HFFc6 (cell line): ENCODE measurements around the gene TBC1D5. TPM values are rescaled to one million over a fixed set of nuclear protein-coding genes. Genes with fewer than 3 reads are reported as not detected.
"Not testable (repeated sequence)": the region's sequence is repeated elsewhere in the genome, so short reads cannot be mapped to it uniquely, and the experiment has no call there.

Experiments
- DNase-seq: peaks from one replicate; pipeline ENCODE4 v3.0.0-alpha.2; 2018
- H3K27ac Mint-ChIP-seq: 2 replicates; pipeline ENCODE4 v1.8.0; 2020; ENCODE audit warnings: mild to moderate bottlenecking, mixed read lengths
- H3K27me3 Mint-ChIP-seq: 2 replicates; pipeline ENCODE4 v1.8.0; 2021; ENCODE audit warnings: mild to moderate bottlenecking, moderate library complexity, mixed read lengths; ENCODE audit not compliant: insufficient read depth
- H3K36me3 Mint-ChIP-seq: 2 replicates; pipeline ENCODE4 v1.8.0; 2021; ENCODE audit warnings: low read depth, mixed read lengths
- H3K4me1 Mint-ChIP-seq: 2 replicates; pipeline ENCODE4 v1.8.0; 2020; ENCODE audit warnings: low read depth, mixed read lengths
- H3K4me3 Mint-ChIP-seq: 2 replicates; pipeline ENCODE4 v1.8.0; 2020; ENCODE audit warnings: mild to moderate bottlenecking, moderate library complexity, mixed read lengths
- H3K9me3 Mint-ChIP-seq: 2 replicates; pipeline ENCODE4 v1.8.0; 2020; ENCODE audit warnings: mild to moderate bottlenecking, mixed read lengths
- total RNA-seq, 6 experiments: library from RNA; stranded (reverse); fragmentation: NEBNext Ultra II Directional; extraction: Animal tissue kit (Norgen Biotek cat#: 25700); gene quantifications; 2 replicates in 1 of 6; 3 replicates in 5 of 6; pipeline ENCODE4 v1.2.3, GENCODE V29; 2021
- TF ChIP-seq, protein P1 (sequence below): fragments of 200-600 bp; sonication (generic); IDR thresholded peaks from 2 replicates; pipeline ENCODE4 v1.5.0; 2021; ENCODE audit warnings: antibody characterized with exemption, mild to moderate bottlenecking

Gene TBC1D5
- total RNA-seq, 6 experiments from 2014 or later: 37.2 to 46.0 (median 40.1) TPM

DNA sequence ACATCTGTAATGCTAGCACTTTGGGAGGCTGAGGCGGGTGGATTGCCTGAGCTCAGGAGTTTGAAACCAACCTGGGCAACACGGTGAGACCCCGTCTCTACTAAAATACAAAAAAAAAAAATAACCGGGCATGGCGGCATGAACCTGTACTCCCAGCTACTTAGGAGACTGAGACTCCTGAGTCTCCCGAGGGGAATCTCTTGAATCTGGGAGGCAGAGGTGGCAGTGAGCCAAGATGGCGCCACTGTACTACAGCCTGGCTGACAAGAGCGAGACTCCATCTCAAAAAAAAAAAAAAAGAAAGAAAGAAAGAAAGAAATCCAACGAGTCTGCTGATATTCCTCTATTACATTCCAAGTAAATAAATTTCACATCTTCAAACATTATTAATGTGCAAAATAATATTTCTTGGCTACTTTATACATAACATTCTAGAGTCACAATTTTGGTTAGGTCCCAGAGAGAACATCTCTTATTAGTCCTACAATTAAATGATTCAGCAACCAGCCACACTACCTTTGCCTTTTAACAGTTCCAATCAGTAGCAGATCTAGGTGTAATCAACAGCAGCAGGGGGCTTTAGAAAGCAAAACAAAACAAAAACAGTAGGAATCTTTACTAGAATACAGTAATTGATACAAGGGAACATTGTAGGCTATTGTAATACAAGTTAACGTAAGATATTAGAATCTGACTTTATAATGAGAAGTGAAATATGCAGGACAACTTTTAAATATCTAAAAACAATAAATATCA is 195.8 kb downstream of the TBC1D5 start:
- no peak overlapping the region for H3K4me3 Mint-ChIP-seq
- TF ChIP-seq, protein P1, sequence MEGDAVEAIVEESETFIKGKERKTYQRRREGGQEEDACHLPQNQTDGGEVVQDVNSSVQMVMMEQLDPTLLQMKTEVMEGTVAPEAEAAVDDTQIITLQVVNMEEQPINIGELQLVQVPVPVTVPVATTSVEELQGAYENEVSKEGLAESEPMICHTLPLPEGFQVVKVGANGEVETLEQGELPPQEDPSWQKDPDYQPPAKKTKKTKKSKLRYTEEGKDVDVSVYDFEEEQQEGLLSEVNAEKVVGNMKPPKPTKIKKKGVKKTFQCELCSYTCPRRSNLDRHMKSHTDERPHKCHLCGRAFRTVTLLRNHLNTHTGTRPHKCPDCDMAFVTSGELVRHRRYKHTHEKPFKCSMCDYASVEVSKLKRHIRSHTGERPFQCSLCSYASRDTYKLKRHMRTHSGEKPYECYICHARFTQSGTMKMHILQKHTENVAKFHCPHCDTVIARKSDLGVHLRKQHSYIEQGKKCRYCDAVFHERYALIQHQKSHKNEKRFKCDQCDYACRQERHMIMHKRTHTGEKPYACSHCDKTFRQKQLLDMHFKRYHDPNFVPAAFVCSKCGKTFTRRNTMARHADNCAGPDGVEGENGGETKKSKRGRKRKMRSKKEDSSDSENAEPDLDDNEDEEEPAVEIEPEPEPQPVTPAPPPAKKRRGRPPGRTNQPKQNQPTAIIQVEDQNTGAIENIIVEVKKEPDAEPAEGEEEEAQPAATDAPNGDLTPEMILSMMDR: no peak
- no peak for DNase-seq
- no peaks in the 10 kb centered on the region for H3K27me3 Mint-ChIP-seq
- no peaks in the 10 kb centered on the region for H3K36me3 Mint-ChIP-seq
- H3K4me1 Mint-ChIP-seq: peaks cover 13% of the 10 kb centered on the region
- no peaks in the 10 kb centered on the region for H3K9me3 Mint-ChIP-seq
- no peak overlapping the region for H3K27ac Mint-ChIP-seq

DNA sequence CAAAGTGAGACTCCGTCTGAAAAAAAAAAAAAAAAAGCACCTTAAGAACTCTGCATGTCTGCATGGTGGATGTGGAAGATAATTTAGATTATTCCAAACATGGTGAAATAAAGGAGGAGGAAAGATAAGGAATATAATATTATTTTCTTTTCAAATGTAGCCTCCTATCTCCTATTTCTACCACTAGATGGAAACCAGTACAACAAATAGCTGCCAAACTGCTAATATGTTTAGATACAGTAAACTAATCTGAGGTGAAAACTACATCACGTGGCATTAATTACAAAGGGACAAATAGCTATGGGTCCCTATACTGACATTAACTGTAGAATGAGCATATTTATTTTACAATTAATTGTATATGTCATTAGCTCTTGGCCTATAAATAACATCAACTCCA is 197.8 kb downstream of the TBC1D5 start:
- Mint-ChIP-seq H3K27me3 (peaks cover 1% of the 10 kb centered on the region; the same call in 1 of the 2 replicates), H3K4me1 (0 out of 2 replicates have a peak, but pooled peaks cover 5% of the 10 kb centered on the region), H3K36me3 (no peaks in the 10 kb centered on the region), H3K9me3 (no peaks in the 10 kb centered on the region), H3K27ac (no peak overlapping the region), H3K4me3 (no peak overlapping the region)
- DNase-seq: no peak
- TF ChIP-seq, protein P1: peak; percentile 71

DNA sequence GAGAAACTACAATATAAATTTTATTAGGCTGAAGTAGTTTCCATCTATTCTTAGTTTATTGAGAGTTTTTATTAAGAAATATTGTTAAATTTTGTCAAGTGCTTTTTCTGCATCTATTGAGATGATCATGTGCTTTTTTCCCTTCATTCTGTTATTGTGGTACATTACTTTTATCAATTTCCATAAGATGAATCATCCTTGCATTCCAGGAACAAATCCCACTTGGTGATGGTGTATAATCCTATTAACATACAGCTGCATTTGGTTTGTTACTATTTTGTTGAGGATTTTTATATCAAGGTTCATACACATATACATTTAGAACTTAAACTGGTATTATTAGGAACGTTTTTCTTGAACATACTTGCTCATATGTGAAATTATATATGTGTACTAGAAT is 199.8 kb downstream of the TBC1D5 start:
- no peak overlapping the region for H3K4me3 Mint-ChIP-seq
- no peaks in the 10 kb centered on the region for H3K36me3 Mint-ChIP-seq
- 0 out of 2 replicates have a peak, but pooled peaks cover 5% of the 10 kb centered on the region for H3K4me1 Mint-ChIP-seq
- no peaks in the 10 kb centered on the region for H3K9me3 Mint-ChIP-seq
- TF ChIP-seq, protein P1: no peak
- no peak overlapping the region for H3K27ac Mint-ChIP-seq
- peaks cover 1% of the 10 kb centered on the region; the same call in 1 of the 2 replicates for H3K27me3 Mint-ChIP-seq
- no peak for DNase-seq

DNA sequence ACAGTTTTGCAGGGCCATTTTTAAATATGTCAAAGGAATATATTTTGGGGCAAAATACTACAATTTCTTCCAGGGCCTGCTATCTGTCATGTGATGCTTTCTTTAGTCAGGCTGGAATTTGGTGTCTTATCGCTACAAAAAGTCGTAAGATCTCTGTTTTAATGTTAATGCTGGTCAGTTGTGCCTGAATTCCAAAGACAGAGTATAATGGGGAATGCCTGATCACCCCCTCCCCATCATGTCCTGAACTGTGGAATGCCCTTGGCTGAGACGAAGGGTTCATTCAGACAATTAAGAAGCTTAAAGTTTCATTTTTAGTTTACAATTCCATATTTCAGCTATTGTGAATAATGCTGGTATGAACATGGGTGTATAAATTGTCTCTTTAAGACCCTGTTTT is 203.0 kb downstream of the TBC1D5 start:
- DNase-seq: no peak
- Mint-ChIP-seq H3K27ac (no peak overlapping the region), H3K9me3 (no peaks in the 10 kb centered on the region), H3K27me3 (peaks cover 1% of the 10 kb centered on the region; the same call in 1 of the 2 replicates), H3K4me3 (no peak overlapping the region), H3K4me1 (0 out of 2 replicates have a peak, but pooled peaks cover 5% of the 10 kb centered on the region), H3K36me3 (no peaks in the 10 kb centered on the region)
- TF ChIP-seq, protein P1: no peak

DNA sequence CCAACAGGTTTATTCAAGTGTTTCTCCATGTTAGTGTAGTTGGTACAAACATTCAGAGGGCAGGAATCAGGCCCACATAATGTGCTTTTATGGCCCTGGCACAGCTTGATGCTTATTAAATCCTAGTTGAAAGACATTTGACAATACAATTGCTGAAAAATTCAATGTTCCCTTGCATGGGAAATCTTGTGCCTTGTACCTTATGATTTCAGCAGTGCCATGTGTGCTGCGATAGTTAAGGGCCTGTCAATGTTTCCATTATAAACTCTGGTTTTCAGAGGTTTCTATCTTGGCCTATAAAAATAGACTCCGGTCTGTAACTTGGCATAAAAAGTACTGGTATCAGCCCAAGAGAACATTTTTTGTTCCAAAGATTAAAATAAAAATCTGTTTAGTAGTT is 207.2 kb downstream of the TBC1D5 start:
- no peaks in the 10 kb centered on the region for H3K36me3 Mint-ChIP-seq
- H3K9me3 Mint-ChIP-seq: no peaks in the 10 kb centered on the region
- no peak overlapping the region for H3K4me3 Mint-ChIP-seq
- H3K27me3 Mint-ChIP-seq: no peaks in the 10 kb centered on the region; the same call in 1 of the 2 replicates
- H3K27ac Mint-ChIP-seq: no peak overlapping the region
- DNase-seq: no peak
- TF ChIP-seq, protein P1: no peak
- H3K4me1 Mint-ChIP-seq: no peaks in the 10 kb centered on the region

DNA sequence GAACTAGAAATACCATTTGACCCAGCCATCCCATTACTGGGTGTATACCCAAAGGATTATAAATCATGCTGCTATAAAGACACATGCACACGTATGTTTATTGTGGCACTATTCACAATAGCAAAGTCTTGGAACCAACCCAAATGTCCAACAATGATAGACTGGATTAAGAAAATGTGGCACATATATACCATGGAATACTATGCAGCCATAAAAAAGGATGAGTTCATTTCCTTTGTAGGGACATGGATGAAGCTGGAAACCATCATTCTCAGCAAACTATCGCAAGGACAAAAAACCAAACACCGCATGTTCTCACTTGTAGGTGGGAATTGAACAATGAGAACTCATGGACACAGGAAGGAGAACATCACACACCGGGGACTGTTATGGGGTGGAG is 210.0 kb downstream of the TBC1D5 start:
- H3K9me3 Mint-ChIP-seq, H3K27ac Mint-ChIP-seq, H3K27me3 Mint-ChIP-seq, DNase-seq, H3K4me1 Mint-ChIP-seq, H3K36me3 Mint-ChIP-seq, H3K4me3 Mint-ChIP-seq: not testable (repeated sequence)
